SK-N-SH (cell line): ENCODE measurements around the gene CRMP1. TPM values are rescaled to one million over a fixed set of nuclear protein-coding genes. Genes with fewer than 3 reads are reported as not detected.

Experiments
- CTCF ChIA-PET: fragments of 300-600, 350-600 bp; formaldehyde crosslinking; extraction: SDS; loops from one replicate; lab custom pipeline; 2021; lab: Yijun Ruan, JAX
- POLR2A ChIA-PET: fragments of 350-600 bp; sonication (Branson Sonifier 250); formaldehyde crosslinking; extraction: SDS; loops from one replicate; lab custom pipeline; 2020; ENCODE audit warnings: antibody characterized with exemption, inconsistent platforms; lab: Yijun Ruan, JAX
- DNase-seq: peaks from one replicate; pipeline ENCODE4 v3.0.0; 2012
- H2AFZ ChIP-seq: fragments of 200-600 bp; sonication (generic); 2 replicates; pipeline ENCODE4 v1.8.1; 2016; ENCODE audit warnings: antibody characterized with exemption, mild to moderate bottlenecking, low read depth
- H3F3A ChIP-seq: fragments of 200-600 bp; sonication (generic); replicated peaks from 2 replicates; pipeline ENCODE3; 2016; ENCODE audit warnings: antibody characterized with exemption, mild to moderate bottlenecking; ENCODE audit not compliant: insufficient read depth
- H3K27ac ChIP-seq, 2 experiments: fragments of 200-500 bp in 1 of 2; fragments of 200-600 bp in 1 of 2; sonication (Bioruptor generic) in 1 of 2; sonication (generic), shearing (Covaris generic) in 1 of 2; 2 replicates each; pipeline versions ENCODE4 v1.5.1 to v1.6.1; 2014 to 2016; ENCODE audit warnings: low read depth in 2 of 2, inconsistent platforms in 1 of 2, low read length in 1 of 2, mild to moderate bottlenecking in 1 of 2, mixed read lengths in 1 of 2
- H3K27me3 ChIP-seq: fragments of 200-600 bp; sonication (generic), shearing (Covaris generic); 2 replicates; pipeline ENCODE4 v1.6.1; 2016; ENCODE audit warnings: mixed run types; ENCODE audit not compliant: insufficient read depth
- H3K36me3 ChIP-seq, 2 experiments: fragments of 200-500 bp in 1 of 2; fragments of 200-600 bp in 1 of 2; sonication (Bioruptor generic) in 1 of 2; sonication (generic) in 1 of 2; replicated peaks in 1 of 2; 2 replicates each; pipeline versions ENCODE3 to v1.5.1; 2014 to 2016; ENCODE audit warnings: low read length in 1 of 2, mild to moderate bottlenecking in 1 of 2; ENCODE audit not compliant: insufficient read depth in 2 of 2, control insufficient read depth in 1 of 2
- H3K4me1 ChIP-seq, 2 experiments: fragments of 200-500 bp in 1 of 2; fragments of 200-600 bp in 1 of 2; sonication (Bioruptor generic) in 1 of 2; sonication (generic), shearing (Covaris generic) in 1 of 2; 2 replicates each; pipeline versions ENCODE4 v1.5.1 to v1.6.1; 2014 to 2016; ENCODE audit warnings: low read depth in 1 of 2, low read length in 1 of 2, mixed run types in 1 of 2; ENCODE audit not compliant: insufficient read depth in 2 of 2, control insufficient read depth in 1 of 2
- H3K4me2 ChIP-seq: fragments of 200-600 bp; sonication (generic), shearing (Covaris generic); 2 replicates; pipeline ENCODE4 v1.6.1; 2017; ENCODE audit warnings: mixed run types
- H3K4me3 ChIP-seq, 2 experiments: fragments of 200-500 bp in 1 of 2; fragments of 200-600 bp in 1 of 2; sonication (Bioruptor generic) in 1 of 2; sonication (generic), shearing (Covaris generic) in 1 of 2; 2 replicates each; pipeline versions ENCODE4 v1.5.1 to v1.8.1; 2014 to 2016; ENCODE audit warnings: low read depth in 2 of 2, inconsistent platforms in 1 of 2, low read length in 1 of 2, mild to moderate bottlenecking in 1 of 2, mixed read lengths in 1 of 2, moderate library complexity in 1 of 2
- H3K79me2 ChIP-seq: fragments of 200-600 bp; sonication (generic); 2 replicates; pipeline ENCODE4 v1.8.1; 2017; ENCODE audit warnings: mild to moderate bottlenecking; ENCODE audit not compliant: insufficient read depth
- H3K9ac ChIP-seq: fragments of 200-600 bp; sonication (generic); 2 replicates; pipeline ENCODE4 v1.6.1; 2017; ENCODE audit warnings: mixed run types
- H3K9me2 ChIP-seq: fragments of 200-600 bp; sonication (generic); 2 replicates; pipeline ENCODE4 v1.6.1; 2017; ENCODE audit warnings: mixed run types
- H3K9me3 ChIP-seq: fragments of 200-600 bp; sonication (generic); 2 replicates; pipeline ENCODE4 v1.6.1; 2017; ENCODE audit warnings: mixed run types, mild to moderate bottlenecking, moderate library complexity
- H4K20me1 ChIP-seq: fragments of 200-600 bp; sonication (generic); 2 replicates; pipeline ENCODE4 v1.6.1; 2017; ENCODE audit warnings: mild to moderate bottlenecking, mixed run types; ENCODE audit not compliant: insufficient read depth
- CHD2 ChIP-seq: fragments of 150-350 bp; IDR thresholded peaks from 2 replicates; pipeline ENCODE4 v1.6.1; 2018; ENCODE audit warnings: low read length; ENCODE audit not compliant: partially characterized antibody
- CTCF ChIP-seq: fragments of 200-600 bp; sonication (generic); IDR thresholded peaks from 2 replicates; pipeline ENCODE4 v1.6.1; 2017; ENCODE audit warnings: antibody characterized with exemption, mild to moderate bottlenecking, moderate library complexity
- FOXJ3 ChIP-seq: sonication (generic); formaldehyde crosslinking; IDR thresholded peaks from 2 replicates; pipeline ENCODE4 v1.5.1; 2020; ENCODE audit warnings: mild to moderate bottlenecking, missing genetic modification reagents
- FOXM1 ChIP-seq: IDR thresholded peaks from 2 replicates; pipeline ENCODE4 v1.4.0; 2012; ENCODE audit warnings: low read depth, mild to moderate bottlenecking
- GABPA ChIP-seq: IDR thresholded peaks from 2 replicates; pipeline ENCODE4 v1.4.0; 2012; ENCODE audit warnings: low read depth, mild to moderate bottlenecking
- IRF3 ChIP-seq: fragments of 150-350 bp; IDR thresholded peaks from 2 replicates; pipeline ENCODE4 v1.6.1; 2016; ENCODE audit warnings: mild to moderate bottlenecking, low read depth, low read length
- JUND ChIP-seq: IDR thresholded peaks from 2 replicates; pipeline ENCODE4 v1.4.0; 2012
- MXI1 ChIP-seq: IDR thresholded peaks from 2 replicates; pipeline ENCODE4 v1.6.1; 2012; ENCODE audit warnings: mild to moderate bottlenecking, low read depth, low read length, improper control_type of control experiment
- NRF1 ChIP-seq: IDR thresholded peaks from 2 replicates; pipeline ENCODE4 v1.6.1; 2012; ENCODE audit warnings: low read depth, mild to moderate bottlenecking, low read length
- PBX3 ChIP-seq: IDR thresholded peaks from 2 replicates; pipeline ENCODE4; 2012
- RAD21 ChIP-seq: IDR thresholded peaks from 2 replicates; pipeline ENCODE4 v1.6.1; 2012; ENCODE audit warnings: mild to moderate bottlenecking, low read length
- REST ChIP-seq: IDR thresholded peaks from 2 replicates; pipeline ENCODE4 v1.6.1; 2012; ENCODE audit warnings: mild to moderate bottlenecking, low read depth, low read length, moderate library complexity
- RFX5 ChIP-seq: IDR thresholded peaks from 2 replicates; pipeline ENCODE4 v1.6.1; 2012; ENCODE audit warnings: mild to moderate bottlenecking, improper control_type of control experiment, low read length
- SIN3A ChIP-seq: IDR thresholded peaks from 2 replicates; pipeline ENCODE4 v1.6.1; 2012; ENCODE audit warnings: low read depth, mild to moderate bottlenecking, low read length, moderate library complexity, borderline replicate concordance
- TCF12 ChIP-seq: IDR thresholded peaks from 2 replicates; pipeline ENCODE4 v1.4.0; 2012
- USF2 ChIP-seq: fragments of 150-350 bp; IDR thresholded peaks from 2 replicates; pipeline ENCODE4 v1.6.1; 2017; ENCODE audit warnings: antibody characterized with exemption, low read length, low read depth, borderline replicate concordance
- YY1 ChIP-seq: IDR thresholded peaks from 2 replicates; pipeline ENCODE4 v1.4.0; 2012; ENCODE audit warnings: low read depth, mild to moderate bottlenecking
- ZBTB33 ChIP-seq: IDR thresholded peaks from 2 replicates; pipeline ENCODE4 v1.4.0; 2012; ENCODE audit warnings: low read depth, borderline replicate concordance
- WGBS: methylation state at CpG from one replicate; pipeline ENCODE4 v1.1.6; 2017; ENCODE audit warnings: low lambda C conversion rate; 5-methylcytosine and 5-hydroxymethylcytosine counted together
- polyA plus RNA-seq, 3 experiments: library from polyadenylated mRNA; depleted of rRNA; stranded (reverse); fragments of >200 nt; gene quantifications; 2 replicates each; pipeline ENCODE4 v1.2.3, GENCODE V29; 2012

CRMP1 gene
- polyA plus RNA-seq, 1 of the 3 experiments (the other 2 are of a cell fraction): 3.4 TPM

GRCh38 chr4:5780831-5781480 is 111.9 kb downstream of the CRMP1 start:
- DNase-seq: no peak
- H3K9me3 ChIP-seq: peaks cover 5% of the 10 kb centered on the region; the same call in 1 of the 2 replicates
- ChIA-PET POLR2A (no interaction called here), CTCF (interaction anchor here (0.8 to 1.7 kb wide), 4 partner anchors 10 to 730 kb away, joined by 3 to 8 read pairs (median 4); no protein-coding TSS in a partner anchor)
- H3K9ac ChIP-seq: no peak overlapping the region
- no peak overlapping the region for H3K27ac ChIP-seq
- no peak overlapping the region for H3K4me2 ChIP-seq
- no peak overlapping the region for H3K4me3 ChIP-seq
- 86% methylated on average over 9 of the region's 9 CpGs for WGBS
- H3K36me3 ChIP-seq: peaks cover 17 to 25% of the 10 kb centered on the region in 2 experiments
- no peaks in the 10 kb centered on the region for H4K20me1 ChIP-seq
- H3K9me2 ChIP-seq: no peaks in the 10 kb centered on the region
- TF ChIP-seq PBX3 (no peak), RFX5 (no peak), TCF12 (no peak), FOXM1 (no peak), CHD2 (no peak), CTCF (no peak), SIN3A (no peak), REST (no peak), JUND (no peak), RAD21 (no peak), YY1 (no peak), NRF1 (no peak), IRF3 (no peak), USF2 (no peak), GABPA (no peak), FOXJ3 (no peak), ZBTB33 (no peak), MXI1 (no peak)
- H3K79me2 ChIP-seq: no peaks in the 10 kb centered on the region
- H3F3A ChIP-seq: no peaks in the 10 kb centered on the region
- H2AFZ ChIP-seq: no peak overlapping the region
- H3K27me3 ChIP-seq: no peaks in the 10 kb centered on the region
- no peaks in the 10 kb centered on the region for H3K4me1 ChIP-seq
